Lower lobe of right lung (tissue), 2 donors: ENCODE data around the gene GLRX2. TPM values are rescaled to one million over a fixed set of nuclear protein-coding genes. Genes with fewer than 3 reads are reported as not detected.

ENCODE experiments used
- ATAC-seq, 2 donors: fragments of 200-7000 bp; cut with Tn5 transposase; one replicate each; pipeline ENCODE4 v1.9.1; 2020 to 2022; ENCODE audit warnings: mild to moderate bottlenecking in 2 of 2, moderate library complexity in 2 of 2
- DNase-seq: peaks from one replicate; pipeline ENCODE4 v3.0.0-alpha.2; 2020
- H3K27ac ChIP-seq: fragments of 200-600 bp; one replicate; pipeline ENCODE4 v1.8.0; 2022
- H3K27me3 ChIP-seq: fragments of 200-600 bp; one replicate; pipeline ENCODE4 v1.8.0; 2022; ENCODE audit warnings: low read depth
- H3K36me3 ChIP-seq: fragments of 200-600 bp; one replicate; pipeline ENCODE4 v1.8.0; 2022; ENCODE audit warnings: mild to moderate bottlenecking
- H3K4me1 ChIP-seq: fragments of 200-600 bp; one replicate; pipeline ENCODE4 v1.8.0; 2022
- H3K4me3 ChIP-seq: fragments of 200-600 bp; one replicate; pipeline ENCODE4 v1.8.0; 2022; ENCODE audit warnings: mild to moderate bottlenecking
- H3K9me3 ChIP-seq: fragments of 200-600 bp; one replicate; pipeline ENCODE4 v1.8.0; 2022
- intact Hi-C: fragments of 100-400 bp; cut with DNase I; formaldehyde crosslinking; loops from one replicate; pipeline ENCODE4 v1.11.0; 2022
- long read RNA-seq: library from polyadenylated mRNA; unstranded; transcript quantifications from one replicate; pipeline ENCODE4 v2.0.0, GENCODE V29; 2021
- total RNA-seq: library from RNA; stranded (reverse); fragmentation: NEBNext Ultra II Directional; extraction: Animal tissue kit (Norgen Biotek cat#: 25700); gene quantifications from one replicate; pipeline ENCODE4 v1.2.1, GENCODE V29; 2021
- TF ChIP-seq, protein P1 (sequence below): fragments of 200-600 bp; IDR thresholded peaks from one replicate; pipeline ENCODE4 v1.8.0; 2022; ENCODE audit warnings: antibody characterized with exemption, mild to moderate bottlenecking
- donor health status: DM: no; HTN: yes; CAD: no; lungs with severe emphysema.

The GLRX2 gene, protein sequence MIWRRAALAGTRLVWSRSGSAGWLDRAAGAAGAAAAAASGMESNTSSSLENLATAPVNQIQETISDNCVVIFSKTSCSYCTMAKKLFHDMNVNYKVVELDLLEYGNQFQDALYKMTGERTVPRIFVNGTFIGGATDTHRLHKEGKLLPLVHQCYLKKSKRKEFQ
- 25.2 TPM for total RNA-seq
- long read RNA-seq, transcript GLRX2-201 (4 exons, 701 nt): major isoform, 6 of 11 reads
- long read RNA-seq, partial matches to known transcripts: 0 of 11 reads
- long read RNA-seq, other reads (novel, unspliced or antisense): 4 of 11 reads

DNA sequence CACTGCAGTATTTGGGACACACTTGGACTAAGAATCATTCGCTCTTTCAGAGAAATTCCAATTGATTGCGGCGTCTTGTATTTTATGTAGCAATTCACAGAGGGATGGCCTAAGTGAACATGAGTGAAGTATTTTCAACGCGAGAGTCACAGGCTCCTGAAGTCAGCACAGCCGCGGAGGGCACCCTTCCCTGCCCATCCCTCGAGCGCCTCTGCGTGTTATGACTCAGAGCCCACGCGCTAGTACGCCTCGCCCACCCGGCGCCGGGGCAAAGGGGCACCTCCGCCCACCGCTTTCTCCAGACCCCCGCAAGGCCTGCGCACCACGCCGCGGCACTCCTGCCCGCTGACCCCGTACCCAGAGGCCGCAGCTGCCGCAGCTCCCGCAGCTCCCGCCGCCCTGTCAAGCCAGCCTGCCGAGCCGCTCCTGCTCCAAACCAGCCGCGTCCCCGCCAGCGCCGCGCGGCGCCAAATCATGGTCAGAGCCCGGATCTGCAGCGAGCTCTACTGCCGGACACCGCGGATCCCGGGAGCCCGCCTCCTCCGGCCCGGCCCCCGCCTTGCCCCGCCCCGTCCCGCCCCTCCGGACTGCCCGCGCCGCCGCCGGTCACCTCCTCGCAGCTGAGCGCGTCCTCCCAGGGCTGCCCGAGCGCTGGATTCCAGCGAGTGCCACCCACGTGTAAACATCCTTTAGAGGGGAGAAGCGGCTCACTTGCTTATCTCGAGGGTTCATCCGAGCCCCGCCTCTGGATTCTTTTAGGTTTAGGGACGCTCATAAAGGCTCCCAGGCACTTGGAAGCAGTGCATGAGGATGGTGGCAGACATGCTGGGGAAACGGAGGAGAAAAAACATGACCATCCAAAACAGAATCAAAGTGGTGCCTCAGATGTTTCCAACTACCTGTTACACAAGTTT lies at the start of gene GLRX2:
Gene GLRX2, minus strand, starts transcription at position 508 of the 914 bp plus-strand sequence. Its CDS starts 32 bp downstream, at position 476.
- peak; percentile 98 to 99 for ATAC-seq
- TF ChIP-seq, protein P1, sequence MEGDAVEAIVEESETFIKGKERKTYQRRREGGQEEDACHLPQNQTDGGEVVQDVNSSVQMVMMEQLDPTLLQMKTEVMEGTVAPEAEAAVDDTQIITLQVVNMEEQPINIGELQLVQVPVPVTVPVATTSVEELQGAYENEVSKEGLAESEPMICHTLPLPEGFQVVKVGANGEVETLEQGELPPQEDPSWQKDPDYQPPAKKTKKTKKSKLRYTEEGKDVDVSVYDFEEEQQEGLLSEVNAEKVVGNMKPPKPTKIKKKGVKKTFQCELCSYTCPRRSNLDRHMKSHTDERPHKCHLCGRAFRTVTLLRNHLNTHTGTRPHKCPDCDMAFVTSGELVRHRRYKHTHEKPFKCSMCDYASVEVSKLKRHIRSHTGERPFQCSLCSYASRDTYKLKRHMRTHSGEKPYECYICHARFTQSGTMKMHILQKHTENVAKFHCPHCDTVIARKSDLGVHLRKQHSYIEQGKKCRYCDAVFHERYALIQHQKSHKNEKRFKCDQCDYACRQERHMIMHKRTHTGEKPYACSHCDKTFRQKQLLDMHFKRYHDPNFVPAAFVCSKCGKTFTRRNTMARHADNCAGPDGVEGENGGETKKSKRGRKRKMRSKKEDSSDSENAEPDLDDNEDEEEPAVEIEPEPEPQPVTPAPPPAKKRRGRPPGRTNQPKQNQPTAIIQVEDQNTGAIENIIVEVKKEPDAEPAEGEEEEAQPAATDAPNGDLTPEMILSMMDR: peak; percentile 22
- intact Hi-C loops: no loop called here

DNA sequence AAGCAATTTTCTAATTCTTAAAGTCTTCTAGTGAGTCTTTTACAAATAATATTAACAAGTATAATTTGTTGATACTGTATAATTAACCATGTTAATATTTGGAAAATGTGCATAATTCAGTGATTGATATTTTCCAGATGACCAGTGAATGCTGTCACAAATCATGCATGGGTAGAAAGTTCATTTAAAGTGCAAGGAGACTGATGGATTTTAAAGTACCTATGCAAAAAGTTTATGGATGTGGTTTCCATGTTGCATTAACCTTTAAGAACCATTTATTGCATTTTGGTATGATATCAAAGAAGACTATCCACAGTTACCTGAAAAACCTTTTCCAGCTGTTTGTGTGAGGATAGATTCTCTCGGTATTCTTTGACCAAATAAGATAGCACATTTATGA lies 39.8 kb upstream of the GLRX2 start:
- peaks cover 73% of the 10 kb centered on the region for H3K36me3 ChIP-seq
- intact Hi-C loops: no loop called here
- H3K27ac ChIP-seq: no peak overlapping the region
- TF ChIP-seq, protein P1: no peak
- no peak for DNase-seq
- ATAC-seq: no peak
- H3K9me3 ChIP-seq: no peaks in the 10 kb centered on the region
- no peaks in the 10 kb centered on the region for H3K27me3 ChIP-seq
- no peaks in the 10 kb centered on the region for H3K4me1 ChIP-seq
- H3K4me3 ChIP-seq: no peak overlapping the region

More for the DNA sequence above, at the start of gene GLRX2:
- Histone ChIP-seq H3K36me3 (peaks cover 8% of the 10 kb centered on the region), H3K4me1 (peaks cover 20% of the 10 kb centered on the region), H3K4me3 (peak within 1 kb of the TSS; percentile 97), H3K27me3 (no peaks in the 10 kb centered on the region), H3K27ac (peak within 1 kb of the TSS; percentile 94), H3K9me3 (no peaks in the 10 kb centered on the region)
- DNase-seq: peak; percentile 91

DNA sequence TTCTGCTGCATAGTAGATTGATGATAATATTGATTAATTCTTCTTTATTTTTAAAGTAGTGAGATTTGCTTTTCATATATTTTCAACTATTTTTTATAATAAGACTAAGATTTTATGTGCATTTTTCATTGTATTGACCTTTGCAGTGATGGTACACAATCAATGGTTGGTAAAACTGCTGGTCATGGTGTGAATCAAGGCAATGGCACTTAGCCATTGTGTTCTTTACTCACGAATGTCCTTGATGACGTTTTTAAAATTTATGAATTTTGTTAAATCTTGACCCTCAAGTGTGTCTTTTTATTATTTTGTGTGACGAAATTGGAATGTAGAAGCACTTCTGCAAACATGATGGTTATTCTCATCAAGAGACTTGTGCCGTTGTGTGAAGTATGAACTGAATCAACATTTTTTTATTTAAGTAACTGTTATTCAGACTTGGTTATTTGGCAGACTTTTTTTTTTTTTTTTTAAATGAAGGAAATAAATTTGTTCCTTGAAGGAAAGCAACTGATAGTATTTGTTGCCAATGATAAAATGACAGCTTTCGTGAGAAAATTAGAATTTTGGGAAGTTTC lies 39.2 kb upstream of the GLRX2 start:
- no peaks in the 10 kb centered on the region for H3K9me3 ChIP-seq
- no peak overlapping the region for H3K4me3 ChIP-seq
- no peak for DNase-seq
- TF ChIP-seq, protein P1: no peak
- H3K27ac ChIP-seq: no peak overlapping the region
- peaks cover 73% of the 10 kb centered on the region for H3K36me3 ChIP-seq
- peak in 1 of 2 donors; percentile 75 for ATAC-seq
- intact Hi-C loops: no loop called here
- H3K27me3 ChIP-seq: no peaks in the 10 kb centered on the region
- no peaks in the 10 kb centered on the region for H3K4me1 ChIP-seq

DNA sequence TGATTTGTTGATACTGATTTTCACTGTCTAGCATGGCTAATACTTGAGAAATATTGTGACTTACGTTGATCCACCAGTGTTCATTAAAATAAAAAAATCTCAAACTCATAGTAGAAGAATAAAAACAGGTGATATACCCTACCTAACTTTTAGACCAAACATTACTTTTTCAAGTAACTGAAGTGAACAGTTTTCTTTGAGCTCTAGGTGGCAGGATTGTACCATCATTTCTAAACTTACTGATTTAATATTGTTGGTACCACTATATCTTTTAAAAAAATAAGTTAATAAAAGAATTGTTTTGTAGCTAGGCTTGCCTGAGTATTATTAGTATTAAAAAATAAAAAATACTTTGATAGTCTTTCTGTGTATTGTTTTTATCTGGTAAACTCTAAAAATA lies 38.1 kb upstream of the GLRX2 start:
- H3K9me3 ChIP-seq: no peaks in the 10 kb centered on the region
- H3K4me3 ChIP-seq: no peak overlapping the region
- H3K36me3 ChIP-seq: peaks cover 70% of the 10 kb centered on the region
- TF ChIP-seq, protein P1: peak; percentile 36
- no peak overlapping the region for H3K27ac ChIP-seq
- ATAC-seq (peak in 1 of 2 donors; percentile 39), DNase-seq (no peak)
- intact Hi-C loops: no loop called here
- H3K27me3 ChIP-seq: no peaks in the 10 kb centered on the region
- H3K4me1 ChIP-seq: no peaks in the 10 kb centered on the region

DNA sequence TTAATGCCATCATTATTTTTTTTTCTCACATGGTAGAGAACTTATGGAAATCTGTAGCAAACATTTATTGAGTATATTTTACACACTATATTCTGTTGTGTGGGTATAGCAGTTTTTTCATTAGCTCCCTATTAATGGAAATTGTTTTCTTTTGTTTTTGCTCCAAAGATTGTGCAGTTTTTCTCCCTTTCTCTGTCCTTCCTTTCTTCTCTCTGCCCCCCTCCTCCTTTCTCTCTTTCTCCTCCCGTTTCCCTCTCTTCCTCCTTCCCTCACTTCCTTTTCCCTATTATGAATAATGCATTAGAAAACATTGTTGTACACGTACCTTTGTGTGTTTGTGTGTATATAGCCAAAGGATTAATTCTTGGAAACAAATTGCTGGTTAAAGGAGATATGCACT lies 37.2 kb upstream of the GLRX2 start:
- no peak for DNase-seq
- Histone ChIP-seq H3K27me3 (no peaks in the 10 kb centered on the region), H3K27ac (no peak overlapping the region), H3K4me3 (no peak overlapping the region), H3K36me3 (peaks cover 71% of the 10 kb centered on the region), H3K4me1 (no peaks in the 10 kb centered on the region), H3K9me3 (no peaks in the 10 kb centered on the region)
- no peak for ATAC-seq
- TF ChIP-seq, protein P1: no peak
- intact Hi-C loops: no loop called here
